Measurements from ENCODE around the gene AKIRIN2. TPM values are rescaled to one million over a fixed set of nuclear protein-coding genes. Genes with fewer than 3 reads are reported as not detected.
A peak's percentile ranks its signal among the peaks of the same experiment; 100 is the strongest.

Gene AKIRIN2
- 30.2 TPM for total RNA-seq

DNA sequence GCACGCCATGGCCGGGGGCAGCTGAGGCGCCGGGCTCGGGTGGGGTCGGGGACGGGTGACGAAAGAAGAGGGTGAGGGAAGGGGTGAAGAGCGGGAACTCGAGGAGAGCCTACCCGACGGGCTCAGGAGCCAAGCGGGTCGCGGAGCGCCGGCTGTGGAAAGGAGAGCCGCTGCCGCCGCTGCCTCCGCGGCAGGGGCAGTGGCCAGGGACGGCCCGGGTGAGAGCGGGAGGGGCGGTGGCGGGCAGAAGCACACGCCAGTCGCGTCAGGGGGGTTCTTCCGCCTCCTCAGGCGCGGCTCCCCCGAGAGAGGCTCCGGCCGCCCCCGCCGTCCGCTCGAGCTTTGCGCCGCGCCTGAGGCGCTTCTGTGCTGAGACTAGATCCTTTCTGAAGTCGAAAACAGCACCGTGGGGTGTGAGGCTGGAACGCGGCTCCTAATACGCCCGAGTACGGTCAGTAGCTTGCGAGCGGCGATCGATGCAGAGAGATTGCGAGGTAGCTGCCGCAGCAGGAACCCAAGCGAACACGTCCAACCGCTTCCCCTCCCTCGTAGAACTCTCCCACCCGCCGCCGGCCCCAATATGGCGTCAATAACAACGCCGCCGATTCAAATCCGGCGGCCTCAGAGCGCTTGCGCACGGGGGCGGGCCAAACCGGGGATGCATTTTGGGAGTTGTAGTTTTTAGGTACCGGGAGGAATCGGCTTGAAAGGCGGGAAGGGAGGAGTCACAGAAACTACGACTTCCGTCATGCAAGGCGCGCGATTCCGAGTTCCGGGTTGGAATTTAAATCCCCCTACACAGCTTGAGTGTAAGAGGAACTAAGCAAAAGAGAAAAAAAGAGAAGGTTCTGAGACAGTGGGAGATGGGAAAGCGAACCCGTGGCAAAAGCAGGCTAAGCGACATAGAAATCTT lies at the start of gene AKIRIN2:
AKIRIN2 (minus strand) TSS at position 558 of the 913 bp plus-strand sequence; CDS start at position 9, 549 bp downstream.
- DNase-seq, result peak; percentile 99

DNA sequence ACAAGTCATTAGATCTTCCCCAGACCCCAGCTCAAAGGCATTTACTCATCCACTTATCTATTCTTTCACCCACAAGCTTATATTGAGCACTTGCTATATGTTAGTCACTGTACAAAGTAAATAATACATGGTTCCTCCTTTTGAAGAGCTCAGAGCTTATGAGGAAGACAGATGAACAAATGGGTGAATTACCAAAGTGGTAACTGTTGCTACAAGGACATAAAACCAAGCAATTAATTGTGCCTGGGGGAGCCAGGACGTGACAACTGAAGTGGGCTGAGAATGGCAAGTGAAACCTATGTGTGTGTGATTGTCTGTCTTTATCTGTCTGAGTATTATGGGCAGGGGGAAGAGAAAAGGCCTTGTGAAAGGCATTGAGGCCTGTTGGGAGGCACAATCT lies 45.6 kb upstream of the AKIRIN2 start:
- no peak for DNase-seq

DNA sequence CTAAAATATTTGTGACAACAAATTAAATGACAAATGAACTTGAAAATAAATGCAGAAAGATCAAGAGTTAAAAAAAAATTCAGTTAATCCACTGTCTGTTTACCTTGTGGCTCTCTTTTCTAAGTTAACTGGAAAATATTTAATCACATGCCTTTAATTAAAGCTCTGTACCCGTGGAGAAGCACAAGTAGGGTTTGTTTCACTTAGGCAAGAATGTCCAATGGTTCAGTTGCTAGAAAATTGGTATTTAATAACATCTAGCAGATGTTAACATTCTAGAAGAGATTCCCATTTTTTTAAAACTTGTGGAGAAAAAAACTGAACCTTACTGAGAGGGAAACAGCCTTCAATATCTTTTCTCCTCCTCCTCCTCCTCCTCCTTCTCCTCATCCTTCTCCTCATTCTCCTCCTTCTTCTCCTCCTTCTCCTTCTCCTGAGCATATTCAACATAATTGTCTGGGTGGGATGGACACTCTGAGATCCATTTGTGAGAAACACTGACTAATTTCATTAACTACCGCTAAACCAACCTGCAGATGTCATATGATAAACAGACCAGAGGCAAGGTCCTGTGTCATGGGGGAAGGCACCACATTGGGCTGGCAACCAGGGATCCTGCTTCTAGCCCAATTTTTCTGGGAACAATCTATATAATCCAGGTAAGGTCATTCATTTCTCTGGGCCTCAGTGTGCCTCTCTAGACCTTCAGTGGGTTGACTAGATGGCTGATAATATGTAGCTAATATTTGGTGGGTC lies 44.1 kb upstream of the AKIRIN2 start:
- DNase-seq, result no peak

DNA sequence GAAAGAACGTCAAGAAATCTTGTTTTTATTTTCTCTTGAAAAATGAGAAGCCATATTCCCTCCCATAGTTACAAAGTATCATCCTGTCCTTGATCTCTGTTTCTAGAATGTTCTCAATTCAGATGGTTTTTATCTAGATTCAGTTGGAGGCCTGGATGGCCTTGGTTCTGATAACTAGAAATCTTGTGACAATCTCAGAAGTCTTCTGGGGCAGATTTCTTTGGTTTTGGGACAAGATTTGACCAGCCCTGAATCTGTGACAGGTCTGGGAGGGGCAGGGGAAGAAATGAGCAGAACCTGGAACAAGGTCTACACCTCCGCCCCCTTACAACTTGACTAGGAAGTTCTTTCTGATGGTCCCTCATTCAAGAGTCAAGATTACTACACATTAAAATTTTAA lies 41.4 kb upstream of the AKIRIN2 start:
- DNase-seq, result no peak

DNA sequence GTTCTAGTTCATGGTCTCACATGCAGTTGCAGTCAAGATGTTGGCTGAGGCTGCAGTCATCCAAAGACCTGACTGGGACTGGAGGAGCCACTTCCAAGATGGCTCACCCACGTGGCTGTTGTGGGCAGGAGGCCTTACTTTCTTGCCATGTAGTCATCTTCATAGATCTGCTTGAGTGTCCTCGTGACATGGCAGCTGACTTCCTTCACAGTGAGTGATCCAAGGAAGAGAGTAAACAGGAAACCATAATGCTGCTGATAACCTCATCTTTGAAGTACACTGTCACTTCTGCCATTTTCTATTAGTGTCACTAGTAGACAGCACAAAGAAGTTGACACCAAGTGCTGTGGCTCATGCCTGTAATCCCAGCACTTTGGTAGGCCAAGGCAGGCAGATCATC lies 40.1 kb upstream of the AKIRIN2 start:
- no peak for DNase-seq

DNA sequence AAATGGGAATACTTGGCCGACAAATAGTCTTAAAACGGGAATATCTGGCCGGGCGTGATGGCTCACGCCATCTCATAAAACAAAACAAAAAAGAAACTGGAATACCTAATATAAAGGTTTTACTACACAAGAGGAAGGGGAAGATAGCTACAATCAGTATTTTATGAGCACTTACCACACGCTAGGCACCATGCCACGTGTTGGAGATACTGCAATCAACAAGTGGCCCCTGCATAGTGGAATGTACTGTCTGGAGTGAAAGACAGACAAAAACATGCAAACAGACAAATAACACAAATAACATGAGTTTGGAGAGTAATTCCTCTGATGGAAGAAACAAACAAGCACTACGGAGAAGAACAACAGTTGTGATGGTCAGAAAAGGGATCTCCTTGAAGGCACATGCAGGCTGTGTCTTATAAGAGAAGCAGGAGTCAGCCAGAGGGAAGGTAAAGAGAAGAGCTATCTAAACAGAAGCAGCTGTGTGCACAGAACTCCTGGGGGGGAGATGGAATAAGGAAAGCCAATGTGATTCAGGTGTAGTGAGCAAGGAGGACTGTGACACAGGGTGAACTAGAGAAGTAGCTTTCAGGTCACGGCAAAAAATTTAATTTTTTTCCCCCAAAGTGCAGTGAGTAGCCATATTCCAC lies 39.1 kb upstream of the AKIRIN2 start:
- DNase-seq, result no peak

DNA sequence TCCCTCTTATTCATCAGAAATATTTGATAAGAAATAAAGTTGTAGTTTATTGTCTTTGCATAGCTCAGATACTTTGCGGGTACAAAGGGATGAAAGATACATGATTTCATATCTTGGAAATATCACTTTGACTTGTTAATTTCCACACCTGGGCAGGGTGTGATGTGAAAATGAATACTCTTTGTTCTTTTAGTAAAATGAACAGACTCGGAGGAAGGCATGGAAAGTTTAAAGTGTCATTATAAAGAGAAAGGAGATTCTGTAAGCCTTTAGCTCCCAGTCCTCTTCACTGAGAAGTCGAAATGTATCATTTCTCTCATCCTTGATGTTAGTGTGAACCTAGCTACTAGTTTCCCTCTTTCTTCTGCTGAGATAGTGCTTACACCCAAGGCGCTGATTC lies 36.7 kb upstream of the AKIRIN2 start:
- DNase-seq, result no peak

DNA sequence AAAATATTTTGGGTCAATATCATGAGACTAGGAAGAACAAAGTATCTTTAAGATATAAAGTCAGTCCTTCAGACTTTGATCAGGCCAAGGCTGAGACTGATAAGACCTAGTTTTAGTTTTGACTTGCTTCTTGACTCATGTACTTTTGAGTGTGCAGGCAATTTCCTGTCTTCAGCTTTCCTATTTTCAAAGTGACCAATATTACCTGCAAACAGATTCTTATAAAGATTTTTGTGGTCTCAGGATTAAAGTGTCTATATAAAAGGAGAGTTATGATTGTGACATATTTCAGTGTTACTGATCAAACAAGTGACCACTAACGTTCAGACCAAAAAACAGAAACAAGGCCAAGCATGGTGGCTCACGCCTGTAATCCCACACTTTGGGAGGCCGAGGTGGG lies 36.0 kb upstream of the AKIRIN2 start:
- no peak for DNase-seq

DNA sequence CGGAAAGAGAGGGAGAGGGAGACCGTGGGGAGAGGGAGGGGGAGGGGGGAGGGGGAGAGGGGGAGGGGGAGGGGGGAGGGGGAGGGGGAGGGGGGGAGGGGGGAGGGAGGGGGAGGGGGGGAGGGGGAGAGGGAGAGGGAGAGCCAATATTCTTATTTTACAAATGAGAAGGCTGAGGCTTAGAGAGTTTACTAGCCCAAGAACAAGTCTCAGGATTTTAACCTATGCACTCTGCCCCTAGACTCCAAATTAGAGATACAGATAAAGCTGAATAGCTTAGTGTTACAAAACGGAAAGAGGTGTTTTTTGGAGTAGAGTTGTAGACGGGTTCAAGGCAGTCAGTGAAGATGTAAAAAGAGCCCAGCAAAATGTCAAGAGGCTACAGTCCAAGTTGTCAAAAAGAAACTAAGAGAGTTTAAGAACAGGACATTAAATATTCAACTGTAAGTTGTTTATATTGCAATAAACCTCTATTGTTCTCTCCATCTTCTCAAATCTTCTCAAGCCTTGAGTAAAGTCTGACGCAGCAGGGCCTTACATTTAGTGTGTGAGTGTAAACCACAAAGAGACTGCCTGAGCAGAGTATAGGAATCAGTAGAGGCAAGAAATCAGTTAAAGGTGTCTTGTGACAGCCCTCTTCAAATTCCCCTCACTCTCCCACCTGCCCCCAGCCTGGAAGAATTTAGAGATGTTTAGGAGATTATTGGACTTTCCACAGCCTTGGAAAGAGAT lies 34.9 kb upstream of the AKIRIN2 start:
- DNase-seq, result no peak

DNA sequence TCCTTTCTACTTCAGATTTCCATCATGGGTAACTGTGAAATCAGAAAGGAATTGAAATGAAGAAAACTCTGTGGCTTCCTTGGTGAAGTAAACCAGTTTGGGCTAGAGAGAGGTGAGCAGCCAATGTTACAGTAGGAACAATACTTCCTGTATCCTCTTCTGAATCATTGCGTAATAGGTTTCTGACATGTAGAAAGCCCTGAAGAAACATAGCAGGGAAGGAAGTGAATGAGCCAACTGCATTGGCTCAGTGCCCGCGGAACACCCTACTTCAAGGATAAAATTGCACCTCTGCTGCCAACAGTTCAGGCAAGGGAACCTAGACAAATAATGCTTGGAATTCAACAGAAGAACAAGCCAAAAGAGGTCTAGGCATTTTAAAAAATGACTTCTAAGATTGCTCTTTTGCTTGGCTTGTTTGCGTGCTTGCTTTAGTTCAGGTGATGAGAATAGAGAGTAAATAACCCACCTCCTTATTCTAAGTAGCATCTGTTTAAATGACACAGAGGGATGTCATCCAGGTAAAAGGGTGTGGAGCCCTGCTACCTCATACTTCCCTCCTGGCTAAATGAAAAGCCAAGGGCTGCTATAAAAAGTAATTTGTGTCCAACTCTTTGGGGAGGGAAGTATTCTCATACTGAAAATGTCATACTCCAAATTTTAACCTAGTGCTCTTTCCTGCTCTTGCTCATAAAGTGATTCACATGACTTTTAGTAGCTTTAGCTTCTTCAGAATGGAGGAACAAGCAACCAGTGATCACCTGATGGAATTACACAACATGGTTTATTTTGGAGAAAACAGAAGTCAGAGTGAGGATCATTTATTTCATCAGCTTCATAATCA lies 30.0 kb upstream of the AKIRIN2 start:
- peak; percentile 41 for DNase-seq

DNA sequence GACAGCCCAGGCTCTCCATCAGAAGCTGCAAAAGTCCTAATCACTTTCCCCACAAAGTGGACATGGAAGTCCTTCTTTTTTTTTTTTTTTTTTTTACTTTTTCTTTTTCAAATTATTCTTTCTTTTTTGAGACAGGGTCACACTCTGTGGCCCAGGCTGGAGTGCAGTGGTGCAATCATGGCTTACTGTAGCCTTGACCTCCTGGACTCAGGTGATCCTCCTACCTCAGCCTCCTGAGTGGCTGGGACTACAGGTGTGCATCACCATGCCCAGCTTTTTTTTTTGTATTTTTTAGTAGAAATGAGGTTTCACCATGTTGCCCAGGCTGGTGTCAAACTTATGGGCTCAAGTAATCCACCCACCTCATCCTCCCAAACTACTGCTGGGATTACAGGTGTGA lies 29.0 kb upstream of the AKIRIN2 start:
- DNase-seq, result no peak

DNA sequence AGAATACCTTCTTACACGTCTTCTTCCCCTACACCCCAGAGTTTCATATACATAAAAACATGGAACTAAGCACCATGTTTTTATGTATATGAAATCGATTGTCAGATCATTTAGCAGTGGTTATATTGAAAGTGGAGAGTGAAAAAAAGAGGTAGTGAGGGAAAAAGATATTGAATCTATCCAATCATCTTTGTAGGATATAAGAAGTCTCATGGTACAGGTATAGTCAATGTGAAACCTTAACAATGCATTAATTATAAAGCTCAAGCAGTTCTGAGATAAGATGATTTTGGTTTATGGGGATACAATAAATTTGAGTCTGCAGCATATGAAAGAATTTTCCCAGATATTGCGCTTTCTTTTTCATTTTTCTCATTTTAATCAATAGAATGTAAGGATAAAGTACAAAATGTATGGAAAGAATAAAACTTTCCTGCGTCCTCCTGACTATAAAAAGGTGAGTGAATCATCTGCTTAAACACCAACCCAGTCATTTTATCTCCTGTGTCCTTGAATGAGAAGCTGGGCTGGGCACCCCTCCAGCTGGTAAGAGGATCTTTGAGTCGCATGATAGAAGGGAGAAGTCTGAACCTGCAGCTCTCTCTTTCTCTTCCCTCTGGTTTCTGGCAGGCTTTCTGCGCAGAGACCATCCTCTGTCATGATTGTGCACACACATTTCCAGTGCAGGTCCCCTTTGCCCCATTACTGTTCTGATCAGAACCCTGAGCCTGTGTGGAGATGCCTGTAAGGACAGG lies 28.1 kb upstream of the AKIRIN2 start:
- DNase-seq, result no peak

DNA sequence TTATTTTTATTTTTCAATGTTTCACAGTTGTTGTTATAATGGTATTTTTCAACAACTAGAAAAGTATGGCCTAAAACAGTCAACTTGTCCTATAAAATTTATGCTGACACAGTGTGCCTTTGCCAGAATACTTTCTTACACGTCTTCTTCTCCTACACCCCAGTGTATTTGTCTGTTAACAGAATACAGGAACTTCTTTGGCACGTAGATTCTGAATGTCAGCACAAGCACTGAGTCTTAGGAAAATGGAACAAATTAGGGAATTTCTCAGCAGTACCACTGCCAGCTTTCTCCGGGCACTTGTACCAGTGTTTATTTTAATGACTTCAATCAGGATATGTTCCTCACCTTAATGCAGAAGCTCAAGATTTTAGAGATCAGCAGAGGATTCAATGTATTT lies 26.7 kb upstream of the AKIRIN2 start:
- no peak for DNase-seq

DNA sequence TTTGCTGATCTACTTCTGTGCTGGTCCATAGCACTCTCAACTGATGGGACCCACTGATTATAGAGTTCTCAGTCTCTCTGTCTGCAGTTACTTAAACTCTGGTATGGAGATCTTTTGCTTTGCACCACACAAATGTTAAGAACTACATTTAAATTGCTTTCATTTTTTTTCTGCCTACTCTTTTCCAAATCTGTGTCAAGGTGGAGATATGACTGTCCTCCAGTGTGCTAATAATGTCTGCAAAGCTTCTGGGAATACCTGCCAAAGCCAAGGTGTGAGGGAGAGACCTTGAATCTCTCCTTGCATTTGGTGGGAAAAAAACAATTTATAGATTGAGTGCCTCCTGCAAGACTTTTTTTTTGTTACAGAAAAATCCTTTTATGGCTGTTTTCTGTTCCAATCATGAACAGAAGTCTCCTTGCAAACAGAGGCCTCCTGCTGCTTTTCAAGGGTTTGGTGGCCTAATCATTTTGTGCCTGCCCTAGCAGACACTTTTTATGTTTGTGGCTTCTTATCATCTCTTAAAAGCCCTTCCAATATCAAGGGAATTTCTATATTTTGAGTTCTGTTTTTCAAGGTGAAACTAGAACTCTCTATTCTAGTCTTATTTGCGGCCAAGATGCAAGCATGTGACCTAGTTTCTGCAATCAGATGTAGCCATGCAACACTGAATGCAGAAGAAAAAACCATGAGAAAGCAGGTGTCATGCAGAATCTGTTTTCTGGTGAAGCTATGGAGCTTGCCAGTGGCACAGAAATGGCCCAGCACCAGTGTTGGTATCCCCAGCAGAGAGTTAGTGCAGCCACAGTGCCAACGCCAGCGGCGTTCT lies 23.2 kb upstream of the AKIRIN2 start:
- DNase-seq, result no peak

DNA sequence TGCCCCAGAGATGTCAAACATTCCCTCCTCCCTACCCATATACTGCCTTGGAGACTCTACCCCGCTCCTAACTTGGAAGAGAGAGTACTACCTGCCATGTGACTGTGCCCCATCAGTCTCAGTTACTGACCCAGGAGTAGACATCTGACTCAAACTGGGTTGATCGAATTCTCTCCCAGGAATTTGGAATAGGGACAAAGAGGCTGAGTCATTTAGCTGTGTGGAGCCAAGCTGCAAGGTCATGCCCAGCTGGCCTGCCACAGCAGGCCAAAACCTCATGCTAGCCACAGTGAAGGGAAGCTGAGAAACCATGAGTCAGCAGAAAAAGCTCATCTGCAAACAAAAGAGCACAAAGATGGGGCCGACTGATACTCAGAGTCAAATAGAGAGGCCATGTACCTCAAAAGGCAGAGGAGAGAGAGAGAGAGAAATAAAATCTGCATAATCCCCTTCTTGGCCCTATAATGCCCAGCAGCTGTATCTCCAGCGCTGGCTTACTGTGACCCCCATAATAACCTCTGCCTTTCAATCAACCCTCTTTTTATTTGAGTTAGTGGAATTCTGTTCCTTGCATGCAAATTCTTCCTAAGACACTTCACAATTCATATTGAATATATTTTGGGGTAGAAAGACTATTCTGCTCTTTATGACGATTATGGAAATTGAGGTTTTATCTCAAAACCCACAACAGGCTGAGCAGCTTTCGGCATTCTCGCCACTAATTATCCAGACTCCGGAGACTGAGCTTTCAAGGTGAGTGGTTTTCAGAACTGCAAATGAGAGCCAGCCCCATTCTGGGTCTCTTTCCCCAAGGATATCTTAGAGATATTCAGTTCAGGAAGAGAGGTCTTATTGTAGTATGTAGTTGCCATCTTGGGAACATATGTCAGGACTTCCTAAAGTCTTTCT lies 21.4 kb upstream of the AKIRIN2 start:
- DNase-seq, result no peak

DNA sequence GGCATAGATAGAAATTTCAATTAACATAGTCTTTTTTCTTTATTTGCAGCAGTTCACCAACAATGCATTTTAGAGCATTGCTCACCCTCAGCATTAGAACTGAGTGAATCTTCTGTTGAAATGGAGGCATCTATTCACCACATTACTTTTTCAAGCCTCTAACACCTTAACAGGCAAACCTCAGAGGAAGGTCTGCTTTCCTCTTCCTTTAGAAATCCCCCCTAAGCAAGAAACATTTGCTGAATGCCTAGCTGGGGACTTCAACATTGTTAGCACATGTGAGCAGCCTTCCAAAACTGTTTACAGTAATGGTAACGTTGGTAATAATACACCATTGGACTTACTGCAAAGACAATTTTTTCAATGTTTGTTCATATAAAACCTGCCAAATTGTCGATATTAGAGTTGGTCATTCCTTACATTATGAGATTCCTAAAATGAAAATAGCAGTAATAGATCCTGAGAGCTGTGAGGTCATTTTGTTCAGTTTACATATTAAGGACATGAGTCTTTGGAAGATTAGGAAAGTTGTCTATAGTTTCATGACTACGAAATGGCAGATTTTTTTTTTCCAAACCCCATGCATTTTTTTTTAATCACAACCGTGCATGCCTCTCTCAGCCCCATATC lies 20.6 kb upstream of the AKIRIN2 start:
- no peak for DNase-seq

DNA sequence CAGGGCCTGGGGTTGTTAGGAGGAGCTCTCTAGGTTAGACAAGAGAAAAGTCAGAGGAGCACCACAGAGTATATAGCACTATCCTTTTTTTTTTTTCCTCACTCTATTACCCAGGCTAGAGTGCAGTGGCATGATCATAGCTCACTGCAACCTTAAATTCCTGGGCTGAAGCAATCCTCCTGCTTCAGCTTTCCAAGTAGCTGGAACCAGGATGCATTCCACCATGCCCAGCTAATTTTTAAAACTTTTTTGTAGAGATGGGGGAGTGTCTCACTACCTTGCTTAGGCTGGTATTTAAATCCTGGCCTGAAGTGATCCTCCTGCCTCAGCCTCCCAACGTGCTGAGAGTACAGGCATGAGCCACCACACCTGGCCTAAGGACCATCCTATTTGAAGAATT lies 19.3 kb upstream of the AKIRIN2 start:
- DNase-seq, result no peak

Data from skin of body (tissue), 2 donors.